Measurements from ENCODE around the gene MISFA.

MISFA gene

GRCh38 chr11:18581825-18582224 is 17.8 kb upstream of the MISFA start:
- TF ChIP-seq FOXP2 (optimal IDR thresholded peaks at IDR 0.05; ENCODE audit: borderline replicate concordance, extremely low read depth, extremely low read length, insufficient read depth) (no peak), REST (IDR thresholded peaks at IDR 0.05; ENCODE audit: insufficient read depth in 1 of 2, low read depth in 2 of 2, low read length in 2 of 2) (no peak), POLR2AphosphoS5 (IDR thresholded peaks at IDR 0.05; ENCODE audit: low read depth, low read length) (no peak), SIN3A (IDR thresholded peaks at IDR 0.05; ENCODE audit: borderline replicate concordance, insufficient read depth, low read length) (no peak), TAF1 (IDR thresholded peaks at IDR 0.05; ENCODE audit: borderline replicate concordance, insufficient read depth, low read length) (no peak)

- peak; percentile 86 for TF ChIP-seq TAF1 (IDR thresholded peaks at IDR 0.05; ENCODE audit: borderline replicate concordance, insufficient read depth, low read length)
- TF ChIP-seq FOXP2 (optimal IDR thresholded peaks at IDR 0.05; ENCODE audit: borderline replicate concordance, extremely low read depth, extremely low read length, insufficient read depth): peak; percentile 66
- TF ChIP-seq POLR2AphosphoS5 (IDR thresholded peaks at IDR 0.05; ENCODE audit: low read depth, low read length): peak; percentile 92
- peak in 1 of 2 experiments; percentile 6; a peak in 1 of 4 replicates for TF ChIP-seq REST (IDR thresholded peaks at IDR 0.05; ENCODE audit: insufficient read depth in 1 of 2, low read depth in 2 of 2, low read length in 2 of 2)
- peak; percentile 66; the same call in 1 of the 2 replicates for TF ChIP-seq SIN3A (IDR thresholded peaks at IDR 0.05; ENCODE audit: borderline replicate concordance, insufficient read depth, low read length)
Observed at GRCh38 chr11:18588297-18589252, 11.0 kb upstream of the MISFA start, which contains the start of gene UEVLD. Gene UEVLD (minus strand): TSS chr11:18588734. CDS start chr11:18588654, 80 bp downstream.

GRCh38 chr11:18590571-18590970 is 9.0 kb upstream of the MISFA start:
- no peak for TF ChIP-seq TAF1 (IDR thresholded peaks at IDR 0.05; ENCODE audit: borderline replicate concordance, insufficient read depth, low read length)
- no peak for TF ChIP-seq REST (IDR thresholded peaks at IDR 0.05; ENCODE audit: insufficient read depth in 1 of 2, low read depth in 2 of 2, low read length in 2 of 2)
- no peak for TF ChIP-seq POLR2AphosphoS5 (IDR thresholded peaks at IDR 0.05; ENCODE audit: low read depth, low read length)
- no peak for TF ChIP-seq FOXP2 (optimal IDR thresholded peaks at IDR 0.05; ENCODE audit: borderline replicate concordance, extremely low read depth, extremely low read length, insufficient read depth)
- no peak for TF ChIP-seq SIN3A (IDR thresholded peaks at IDR 0.05; ENCODE audit: borderline replicate concordance, insufficient read depth, low read length)

- TF ChIP-seq REST (IDR thresholded peaks at IDR 0.05; ENCODE audit: insufficient read depth in 1 of 2, low read depth in 2 of 2, low read length in 2 of 2) (no peak), TAF1 (IDR thresholded peaks at IDR 0.05; ENCODE audit: borderline replicate concordance, insufficient read depth, low read length) (no peak), SIN3A (IDR thresholded peaks at IDR 0.05; ENCODE audit: borderline replicate concordance, insufficient read depth, low read length) (no peak)
Observed at GRCh38 chr11:18594999-18595749, 4.4 kb upstream of the MISFA start.
